ENCODE measurements around the gene PHF20. TPM values are rescaled to one million over a fixed set of nuclear protein-coding genes. Genes with fewer than 3 reads are reported as not detected.
"Not testable (repeated sequence)": the region's sequence is repeated elsewhere in the genome, so short reads cannot be mapped to it uniquely, and the experiment has no call there.

The PHF20 gene
- polyA plus RNA-seq, 1 donor from 2014 or later, result 49.2 TPM

GRCh38 chr20:35840421-35840820 is 68.6 kb downstream of the PHF20 start:
- H3K79me2 ChIP-seq (replicated peaks; ENCODE audit: insufficient read depth, low read length), result no peaks in the 10 kb centered on the region
- no peak overlapping the region for H3K4me2 ChIP-seq (ENCODE audit: low read length)
- H4K20me1 ChIP-seq (ENCODE audit: insufficient read depth), result no peaks in the 10 kb centered on the region
- H3K9me2 ChIP-seq (ENCODE audit: insufficient read depth, low read length), result no peaks in the 10 kb centered on the region
- H3K36me3 ChIP-seq (ENCODE audit: insufficient read depth, low read length), result no peaks in the 10 kb centered on the region
- H3K27me3 ChIP-seq (ENCODE audit: insufficient read depth, low read depth, low read length), result no peaks in the 10 kb centered on the region
- no peak overlapping the region for H3K9ac ChIP-seq (ENCODE audit: low read length)
- no peak overlapping the region for H3K4me3 ChIP-seq (ENCODE audit: low read length)
- H3K27ac ChIP-seq (ENCODE audit: low read length), result no peak overlapping the region
- no peaks in the 10 kb centered on the region for H3F3A ChIP-seq (ENCODE audit: insufficient read depth, low read length, poor library complexity, severe bottlenecking)
- TF ChIP-seq TAF1 (IDR thresholded peaks at IDR 0.05; ENCODE audit: low read depth), result no peak
- TF ChIP-seq MXI1 (conservative IDR thresholded peaks at IDR 0.05; ENCODE audit: poor library complexity, severe bottlenecking), result no peak
- no peak for TF ChIP-seq POLR2AphosphoS5 (IDR thresholded peaks at IDR 0.05)
- TF ChIP-seq EZH2 (IDR thresholded peaks at IDR 0.05; ENCODE audit: borderline replicate concordance, insufficient read depth, low read length, poor library complexity, severe bottlenecking), result no peak
- TF ChIP-seq SMC3 (conservative IDR thresholded peaks at IDR 0.05; ENCODE audit: poor library complexity), result no peak
- TF ChIP-seq REST (IDR thresholded peaks at IDR 0.05; ENCODE audit: borderline replicate concordance), result no peak
- TF ChIP-seq RAD21 (conservative IDR thresholded peaks at IDR 0.05), result no peak
- no peak for TF ChIP-seq EP300 (conservative IDR thresholded peaks at IDR 0.05; ENCODE audit: poor library complexity, severe bottlenecking)
- no peak for TF ChIP-seq CTCF (IDR thresholded peaks at IDR 0.05; ENCODE audit: poor library complexity, severe bottlenecking)
- peaks cover 3% of the 10 kb centered on the region for H3K9me3 ChIP-seq (ENCODE audit: low read length)
- no peak overlapping the region for H2AFZ ChIP-seq (ENCODE audit: low read depth, low read length)

GRCh38 chr20:35842361-35842760 is 70.5 kb downstream of the PHF20 start:
- Histone ChIP-seq H3F3A (ENCODE audit: insufficient read depth, low read length, poor library complexity, severe bottlenecking) (no peaks in the 10 kb centered on the region), H3K27me3 (ENCODE audit: insufficient read depth, low read depth, low read length) (no peaks in the 10 kb centered on the region), H3K36me3 (ENCODE audit: insufficient read depth, low read length) (no peaks in the 10 kb centered on the region), H2AFZ (ENCODE audit: low read depth, low read length) (no peak overlapping the region), H3K4me3 (ENCODE audit: low read length) (no peak overlapping the region), H4K20me1 (ENCODE audit: insufficient read depth) (no peaks in the 10 kb centered on the region), H3K27ac (ENCODE audit: low read length) (no peak overlapping the region), H3K4me2 (ENCODE audit: low read length) (no peak overlapping the region), H3K9ac (ENCODE audit: low read length) (no peak overlapping the region), H3K9me2 (ENCODE audit: insufficient read depth, low read length) (no peaks in the 10 kb centered on the region), H3K79me2 (replicated peaks; ENCODE audit: insufficient read depth, low read length) (no peaks in the 10 kb centered on the region), H3K9me3 (ENCODE audit: low read length) (peaks cover 3% of the 10 kb centered on the region)
- TF ChIP-seq REST (IDR thresholded peaks at IDR 0.05; ENCODE audit: borderline replicate concordance), result no peak
- TF ChIP-seq EZH2 (IDR thresholded peaks at IDR 0.05; ENCODE audit: borderline replicate concordance, insufficient read depth, low read length, poor library complexity, severe bottlenecking), result no peak
- TF ChIP-seq POLR2AphosphoS5 (IDR thresholded peaks at IDR 0.05), result no peak
- TF ChIP-seq RAD21 (conservative IDR thresholded peaks at IDR 0.05), result no peak
- TF ChIP-seq MXI1 (conservative IDR thresholded peaks at IDR 0.05; ENCODE audit: poor library complexity, severe bottlenecking), result no peak
- no peak for TF ChIP-seq SMC3 (conservative IDR thresholded peaks at IDR 0.05; ENCODE audit: poor library complexity)
- no peak for TF ChIP-seq CTCF (IDR thresholded peaks at IDR 0.05; ENCODE audit: poor library complexity, severe bottlenecking)
- no peak for TF ChIP-seq EP300 (conservative IDR thresholded peaks at IDR 0.05; ENCODE audit: poor library complexity, severe bottlenecking)
- no peak for TF ChIP-seq TAF1 (IDR thresholded peaks at IDR 0.05; ENCODE audit: low read depth)

- H3F3A ChIP-seq (ENCODE audit: insufficient read depth, low read length, poor library complexity, severe bottlenecking); H2AFZ ChIP-seq (ENCODE audit: low read depth, low read length); H3K4me2 ChIP-seq (ENCODE audit: low read length); H3K4me3 ChIP-seq (ENCODE audit: low read length); H4K20me1 ChIP-seq (ENCODE audit: insufficient read depth); H3K9me3 ChIP-seq (ENCODE audit: low read length); H3K9ac ChIP-seq (ENCODE audit: low read length); H3K9me2 ChIP-seq (ENCODE audit: insufficient read depth, low read length); H3K36me3 ChIP-seq (ENCODE audit: insufficient read depth, low read length); H3K79me2 ChIP-seq (replicated peaks; ENCODE audit: insufficient read depth, low read length); H3K27ac ChIP-seq (ENCODE audit: low read length); H3K27me3 ChIP-seq (ENCODE audit: insufficient read depth, low read depth, low read length): not testable (repeated sequence)
Observed at GRCh38 chr20:35843894-35844293, 72.1 kb downstream of the PHF20 start.
